ENCODE data around the gene GRIK1.

Gene GRIK1

GRCh38 chr21:29730281-29730680 is 209.5 kb downstream of the GRIK1 start:
- TF ChIP-seq EZH2phosphoT487 (IDR thresholded peaks at IDR 0.05; ENCODE audit: borderline replicate concordance, low read length): no peak
- no peak for TF ChIP-seq CTCF (IDR thresholded peaks at IDR 0.05; ENCODE audit: low read depth, low read length, poor library complexity, severe bottlenecking)
- no peak overlapping the region for H3K4me2 ChIP-seq (ENCODE audit: low read length)

DNA sequence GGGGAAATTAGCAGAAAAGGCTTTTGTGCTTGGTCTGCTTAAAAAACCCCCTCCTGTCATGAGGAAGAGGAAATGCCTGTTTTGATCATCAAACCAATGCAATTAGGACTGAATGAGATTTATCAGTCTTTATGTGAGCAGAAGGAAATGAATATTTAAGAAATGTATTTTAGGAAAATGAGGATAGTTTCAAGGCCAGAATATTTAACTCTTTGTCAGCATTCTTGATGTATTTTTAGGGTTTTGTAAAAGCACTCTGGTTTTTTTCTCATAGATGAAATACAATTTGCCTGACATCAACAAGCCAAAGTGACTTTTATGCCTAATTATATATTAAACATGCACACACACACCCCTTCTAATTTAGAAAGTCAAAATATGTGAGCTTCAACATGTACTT is 213.8 kb downstream of the GRIK1 start:
- H3K4me1 ChIP-seq (ENCODE audit: control insufficient read depth, low read length): peaks cover 13% of the 10 kb centered on the region; the same call in 1 of the 2 replicates
- TF ChIP-seq CTCF (IDR thresholded peaks at IDR 0.05; ENCODE audit: low read depth, low read length, poor library complexity, severe bottlenecking): no peak
- TF ChIP-seq EZH2phosphoT487 (IDR thresholded peaks at IDR 0.05; ENCODE audit: borderline replicate concordance, low read length): no peak
- no peaks in the 10 kb centered on the region for H3F3A ChIP-seq (ENCODE audit: control insufficient read depth, insufficient read depth)
- no peak overlapping the region for H3K4me2 ChIP-seq (ENCODE audit: low read length)
- no peaks in the 10 kb centered on the region for H3K27me3 ChIP-seq (ENCODE audit: control insufficient read depth, low read length)
- H3K79me2 ChIP-seq (ENCODE audit: control insufficient read depth, low read length): no peaks in the 10 kb centered on the region
- no peaks in the 10 kb centered on the region for H3K9me2 ChIP-seq (replicated peaks; ENCODE audit: control insufficient read depth, low read length)
- H3K36me3 ChIP-seq (ENCODE audit: control insufficient read depth, low read length): no peaks in the 10 kb centered on the region
- no peaks in the 10 kb centered on the region for H4K20me1 ChIP-seq (ENCODE audit: control insufficient read depth, insufficient read depth, low read depth, low read length)
- no peaks in the 10 kb centered on the region for H3K9me3 ChIP-seq (ENCODE audit: control insufficient read depth, insufficient read depth, low read length)
- H3K4me3 ChIP-seq (ENCODE audit: low read length): no peak overlapping the region
- no peak overlapping the region for H3K27ac ChIP-seq (ENCODE audit: low read depth, low read length)

More at GRCh38 chr21:29730281-29730680, 209.5 kb downstream of the GRIK1 start:
- H3K9me3 ChIP-seq (ENCODE audit: control insufficient read depth, insufficient read depth, low read length): no peaks in the 10 kb centered on the region
- H4K20me1 ChIP-seq (ENCODE audit: control insufficient read depth, insufficient read depth, low read depth, low read length): no peaks in the 10 kb centered on the region
- H3K27me3 ChIP-seq (ENCODE audit: control insufficient read depth, low read length): no peaks in the 10 kb centered on the region
- no peaks in the 10 kb centered on the region for H3K9me2 ChIP-seq (replicated peaks; ENCODE audit: control insufficient read depth, low read length)
- no peaks in the 10 kb centered on the region for H3K79me2 ChIP-seq (ENCODE audit: control insufficient read depth, low read length)
- H3K4me3 ChIP-seq (ENCODE audit: low read length): no peak overlapping the region
- H3K36me3 ChIP-seq (ENCODE audit: control insufficient read depth, low read length): no peaks in the 10 kb centered on the region
- peaks cover 13% of the 10 kb centered on the region; the same call in 1 of the 2 replicates for H3K4me1 ChIP-seq (ENCODE audit: control insufficient read depth, low read length)
- H3F3A ChIP-seq (ENCODE audit: control insufficient read depth, insufficient read depth): no peaks in the 10 kb centered on the region
- H3K27ac ChIP-seq (ENCODE audit: low read depth, low read length): no peak overlapping the region

- H3F3A ChIP-seq (ENCODE audit: control insufficient read depth, insufficient read depth): no peaks in the 10 kb centered on the region
- no peak for TF ChIP-seq CTCF (IDR thresholded peaks at IDR 0.05; ENCODE audit: low read depth, low read length, poor library complexity, severe bottlenecking)
- no peak for TF ChIP-seq EZH2phosphoT487 (IDR thresholded peaks at IDR 0.05; ENCODE audit: borderline replicate concordance, low read length)
- peaks cover 13% of the 10 kb centered on the region; the same call in 1 of the 2 replicates for H3K4me1 ChIP-seq (ENCODE audit: control insufficient read depth, low read length)
- H3K36me3 ChIP-seq (ENCODE audit: control insufficient read depth, low read length): no peaks in the 10 kb centered on the region
- H3K27ac ChIP-seq (ENCODE audit: low read depth, low read length): no peak overlapping the region
- H4K20me1 ChIP-seq (ENCODE audit: control insufficient read depth, insufficient read depth, low read depth, low read length): no peaks in the 10 kb centered on the region
- H3K27me3 ChIP-seq (ENCODE audit: control insufficient read depth, low read length): no peaks in the 10 kb centered on the region
- H3K79me2 ChIP-seq (ENCODE audit: control insufficient read depth, low read length): no peaks in the 10 kb centered on the region
- no peaks in the 10 kb centered on the region for H3K9me3 ChIP-seq (ENCODE audit: control insufficient read depth, insufficient read depth, low read length)
- no peak overlapping the region for H3K4me3 ChIP-seq (ENCODE audit: low read length)
- H3K4me2 ChIP-seq (ENCODE audit: low read length): no peak overlapping the region
- no peaks in the 10 kb centered on the region for H3K9me2 ChIP-seq (replicated peaks; ENCODE audit: control insufficient read depth, low read length)
These were observed 214.6 kb downstream of the GRIK1 start for GRCh38 chr21:29725025-29725736.

All from DOHH2 (cell line).